Testis (tissue), 2 donors: Measurements from ENCODE around the gene MAPK11.

Source experiments
- CTCF ChIP-seq, 3 experiments: fragments of 450-650 bp in 2 of 3; fragments of 200-600 bp in 1 of 3; sonication (generic) in 1 of 3; IDR thresholded peaks; one replicate each; pipeline ENCODE4 v1.5.1; 2016 to 2019; ENCODE audit warnings: antibody characterized with exemption in 3 of 3, mild to moderate bottlenecking in 2 of 3, moderate library complexity in 1 of 3
- POLR2A ChIP-seq: fragments of 450-650 bp; IDR thresholded peaks from one replicate; pipeline ENCODE4 v1.6.1; 2017; ENCODE audit warnings: antibody characterized with exemption, mild to moderate bottlenecking, moderate library complexity

- TF ChIP-seq CTCF (IDR thresholded peaks at IDR 0.05) (no peak), POLR2A (no peak)
Measured at GRCh38 chr22:50304528-50305392, 34.6 kb upstream of the MAPK11 start.
